Hepatocyte (in vitro differentiated cells): ENCODE data around the gene C19orf18.

Experiments
- CTCF ChIP-seq: fragments of 200-600 bp; sonication (generic); IDR thresholded peaks from 2 replicates; pipeline ENCODE4 v1.5.1; 2016; ENCODE audit warnings: antibody characterized with exemption, mild to moderate bottlenecking; ENCODE audit not compliant: poor library complexity
- EZH2 ChIP-seq: fragments of 200-600 bp; sonication (generic); IDR thresholded peaks from 2 replicates; pipeline ENCODE4 v1.6.1; 2016; ENCODE audit warnings: antibody characterized with exemption, mild to moderate bottlenecking, borderline replicate concordance
- EZH2phosphoT487 ChIP-seq: fragments of 200-600 bp; sonication (generic); IDR thresholded peaks from one replicate; pipeline ENCODE4 v1.6.1; 2018; ENCODE audit warnings: antibody characterized with exemption, mild to moderate bottlenecking, low read depth, moderate library complexity; ENCODE audit not compliant: unreplicated experiment, severe bottlenecking

DNA sequence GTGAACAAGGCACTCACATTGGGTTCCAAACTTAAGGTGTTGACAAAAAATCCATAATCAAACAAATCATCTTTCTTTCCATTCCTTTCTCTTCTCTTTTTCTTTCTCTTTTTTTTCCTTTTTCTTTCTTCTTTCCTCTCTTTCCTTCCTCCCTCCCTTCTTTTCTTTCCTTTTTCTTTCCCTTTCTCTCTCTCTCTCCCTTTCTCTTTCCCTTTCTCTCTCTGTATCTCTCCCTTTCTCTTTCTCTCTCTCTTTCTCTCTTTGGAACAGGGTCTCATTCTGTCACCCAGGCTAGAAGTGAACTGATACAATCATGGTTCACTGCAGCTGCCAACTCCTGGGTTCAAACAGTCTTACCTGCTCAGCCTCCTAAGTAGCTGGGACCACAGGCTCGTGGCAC, 12.5 kb downstream of the C19orf18 start:
- no peak for TF ChIP-seq EZH2phosphoT487
- TF ChIP-seq EZH2 = no peak
- no peak for TF ChIP-seq CTCF
